ENCODE data around the gene ABCA1. TPM values are rescaled to one million over a fixed set of nuclear protein-coding genes. Genes with fewer than 3 reads are reported as not detected.
"Not testable (repeated sequence)": the region's sequence is repeated elsewhere in the genome, so short reads cannot be mapped to it uniquely, and the experiment has no call there.

The ABCA1 gene
- total RNA-seq, 2 experiments from 2014 or later: 8.0 to 14.0 TPM

DNA sequence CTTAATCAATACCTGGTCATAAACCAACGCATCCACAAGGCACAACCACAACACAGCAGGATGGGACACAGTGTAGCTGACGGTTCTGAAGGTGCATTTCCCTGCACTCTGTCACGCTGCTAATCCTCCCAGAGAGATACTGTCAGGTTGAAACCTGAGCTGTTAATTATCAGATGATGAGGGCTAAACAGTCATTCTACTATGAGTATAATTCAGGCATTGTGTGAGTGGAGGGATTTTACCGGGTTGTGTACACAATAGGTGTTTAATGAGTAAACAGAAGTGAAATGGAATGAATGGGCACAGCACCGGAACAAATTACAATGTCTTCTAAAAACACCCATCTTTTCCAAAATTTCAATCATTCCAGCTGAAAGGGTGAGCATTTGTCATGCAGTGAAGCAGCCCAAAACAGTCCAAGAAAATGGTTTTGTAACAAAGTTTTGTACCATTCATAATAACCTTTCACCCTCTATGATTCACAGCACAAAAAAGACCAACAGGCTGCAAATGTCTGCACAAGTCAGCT lies 71.5 kb downstream of the ABCA1 start:
- ChIA-PET POLR2A (interaction anchor here (0.6 kb wide), 3 partner anchors 18 to 393 kb away, joined by 3 read pairs; no protein-coding TSS in a partner anchor), CTCF (ENCODE audit: unreplicated experiment) (no interaction called here)
- no peaks in the 10 kb centered on the region for H3K79me2 ChIP-seq (ENCODE audit: insufficient read depth, low read depth, low read length)
- H4K20me1 ChIP-seq (ENCODE audit: insufficient read depth, low read length): no peaks in the 10 kb centered on the region
- BruUV-seq (replicated peaks): no TSS peak
- H3K9me2 ChIP-seq (ENCODE audit: insufficient read depth, low read length): no peaks in the 10 kb centered on the region
- DNase-seq (ENCODE audit: low spot score): no peak
- no peaks in the 10 kb centered on the region for H3K9me3 ChIP-seq (ENCODE audit: low read length)
- H3K36me3 ChIP-seq (ENCODE audit: insufficient read depth, low read length): peaks cover 66% of the 10 kb centered on the region
- H3K27ac ChIP-seq (ENCODE audit: low read depth, low read length, poor library complexity, severe bottlenecking): no peak overlapping the region
- no peak overlapping the region for H2AFZ ChIP-seq (ENCODE audit: low read length)
- H3K4me2 ChIP-seq (ENCODE audit: low read length): no peak overlapping the region
- H3K4me3 ChIP-seq (ENCODE audit: low read depth, low read length, poor library complexity, severe bottlenecking): no peak overlapping the region
- TF ChIP-seq EZH2phosphoT487 (IDR thresholded peaks at IDR 0.05; ENCODE audit: borderline replicate concordance, low read depth, low read length): no peak
- TF ChIP-seq CTCF (conservative IDR thresholded peaks at IDR 0.05; ENCODE audit: low read length): no peak
- intact Hi-C loops (cut with micrococcal nuclease; ENCODE audit: unreplicated experiment): no loop called here
- no peaks in the 10 kb centered on the region for H3K4me1 ChIP-seq (ENCODE audit: insufficient read depth, low read length, poor library complexity, severe bottlenecking)

GRCh38 chr9:104855807-104856206 lies 72.1 kb downstream of the ABCA1 start:
- Histone ChIP-seq H4K20me1 (ENCODE audit: insufficient read depth, low read length) (no peaks in the 10 kb centered on the region), H3K79me2 (ENCODE audit: insufficient read depth, low read depth, low read length) (no peaks in the 10 kb centered on the region), H3K36me3 (ENCODE audit: insufficient read depth, low read length) (peaks cover 59% of the 10 kb centered on the region), H3K9me2 (ENCODE audit: insufficient read depth, low read length) (no peaks in the 10 kb centered on the region), H3K27ac (ENCODE audit: low read depth, low read length, poor library complexity, severe bottlenecking) (no peak overlapping the region), H3K4me1 (ENCODE audit: insufficient read depth, low read length, poor library complexity, severe bottlenecking) (no peaks in the 10 kb centered on the region), H3K4me3 (ENCODE audit: low read depth, low read length, poor library complexity, severe bottlenecking) (no peak overlapping the region), H3K9me3 (ENCODE audit: low read length) (no peaks in the 10 kb centered on the region), H2AFZ (ENCODE audit: low read length) (no peak overlapping the region), H3K4me2 (ENCODE audit: low read length) (no peak overlapping the region)
- no TSS peak for BruUV-seq (replicated peaks)
- intact Hi-C loops (cut with micrococcal nuclease; ENCODE audit: unreplicated experiment): no loop called here
- ChIA-PET POLR2A (no interaction called here), CTCF (ENCODE audit: unreplicated experiment) (no interaction called here)
- DNase-seq (ENCODE audit: low spot score): no peak
- no peak for TF ChIP-seq CTCF (conservative IDR thresholded peaks at IDR 0.05; ENCODE audit: low read length)
- no peak for TF ChIP-seq EZH2phosphoT487 (IDR thresholded peaks at IDR 0.05; ENCODE audit: borderline replicate concordance, low read depth, low read length)

DNA sequence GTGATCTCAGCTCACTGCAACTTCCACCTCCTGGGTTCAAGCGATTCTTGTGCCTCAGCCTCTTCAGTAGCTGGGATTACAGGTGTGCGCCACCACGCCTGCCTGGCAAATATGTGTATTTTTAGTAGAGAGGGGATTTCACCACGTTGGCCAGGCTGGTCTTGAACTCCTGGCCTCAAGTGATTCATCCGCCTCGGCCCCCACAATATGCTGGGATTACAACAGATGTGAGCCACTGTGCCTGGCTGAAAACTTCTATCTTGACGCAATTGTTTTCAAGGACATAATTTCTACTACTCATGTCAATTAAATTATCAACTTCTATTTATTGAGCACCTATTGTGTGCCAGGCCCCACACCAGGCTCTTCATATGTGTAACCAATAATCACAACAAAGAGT lies 72.7 kb downstream of the ABCA1 start:
- not testable (repeated sequence) for H3K9me2 ChIP-seq (ENCODE audit: insufficient read depth, low read length)

More for the DNA sequence above, 72.7 kb downstream of the ABCA1 start:
- BruUV-seq (replicated peaks); H3K4me2 ChIP-seq (ENCODE audit: low read length); H3K9me3 ChIP-seq (ENCODE audit: low read length); H4K20me1 ChIP-seq (ENCODE audit: insufficient read depth, low read length); H2AFZ ChIP-seq (ENCODE audit: low read length); H3K4me3 ChIP-seq (ENCODE audit: low read depth, low read length, poor library complexity, severe bottlenecking); H3K4me1 ChIP-seq (ENCODE audit: insufficient read depth, low read length, poor library complexity, severe bottlenecking); DNase-seq (ENCODE audit: low spot score); H3K79me2 ChIP-seq (ENCODE audit: insufficient read depth, low read depth, low read length); intact Hi-C loops (cut with micrococcal nuclease; ENCODE audit: unreplicated experiment); POLR2A ChIA-PET; H3K27ac ChIP-seq (ENCODE audit: low read depth, low read length, poor library complexity, severe bottlenecking); CTCF ChIA-PET (ENCODE audit: unreplicated experiment): not testable (repeated sequence)
- peaks cover 58% of the 10 kb centered on the region for H3K36me3 ChIP-seq (ENCODE audit: insufficient read depth, low read length)
